ENCODE data around the gene CNR1. TPM values are rescaled to one million over a fixed set of nuclear protein-coding genes. Genes with fewer than 3 reads are reported as not detected.

The CNR1 gene
- polyA plus RNA-seq, 1 donor from 2014 or later: 512 TPM

DNA sequence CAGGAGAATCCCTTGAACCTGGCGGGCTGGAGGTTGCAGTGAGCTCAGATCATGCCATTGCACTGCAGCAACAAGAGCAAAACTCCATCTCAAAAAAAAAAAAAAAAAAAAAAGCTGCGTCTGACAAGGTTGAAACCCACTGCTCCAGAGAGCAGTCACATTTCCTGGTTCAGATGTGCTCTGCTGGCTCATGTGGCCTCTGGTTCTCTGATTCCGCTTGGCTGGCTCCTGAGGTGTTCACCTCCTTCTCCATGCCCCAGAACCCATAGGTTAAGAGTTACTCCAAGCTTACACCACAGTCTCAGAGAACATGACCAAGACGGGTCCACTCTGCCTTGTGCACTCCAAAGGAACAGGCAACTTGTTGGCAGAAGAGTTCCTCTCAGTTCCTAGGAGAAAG, 8.8 kb upstream of the CNR1 start:
- H3K4me2 ChIP-seq (ENCODE audit: low read length): no peak overlapping the region
- no peaks in the 10 kb centered on the region for H3K79me2 ChIP-seq (replicated peaks; ENCODE audit: insufficient read depth, low read length)
- no peak overlapping the region for H3K9ac ChIP-seq (ENCODE audit: low read length)
- no peaks in the 10 kb centered on the region for H3F3A ChIP-seq (ENCODE audit: insufficient read depth, low read length, poor library complexity, severe bottlenecking)
- H3K4me3 ChIP-seq (ENCODE audit: low read length): no peak overlapping the region
- H3K9me3 ChIP-seq (ENCODE audit: low read length): no peaks in the 10 kb centered on the region
- H4K20me1 ChIP-seq (ENCODE audit: insufficient read depth): no peaks in the 10 kb centered on the region
- H3K9me2 ChIP-seq (ENCODE audit: insufficient read depth, low read length): no peaks in the 10 kb centered on the region
- TF ChIP-seq EZH2 (IDR thresholded peaks at IDR 0.05; ENCODE audit: borderline replicate concordance, insufficient read depth, low read length, poor library complexity, severe bottlenecking) (no peak), TAF1 (IDR thresholded peaks at IDR 0.05; ENCODE audit: low read depth) (no peak), RAD21 (conservative IDR thresholded peaks at IDR 0.05) (no peak), SMC3 (conservative IDR thresholded peaks at IDR 0.05; ENCODE audit: poor library complexity) (no peak), EP300 (conservative IDR thresholded peaks at IDR 0.05; ENCODE audit: poor library complexity, severe bottlenecking) (no peak), MXI1 (conservative IDR thresholded peaks at IDR 0.05; ENCODE audit: poor library complexity, severe bottlenecking) (no peak), POLR2AphosphoS5 (IDR thresholded peaks at IDR 0.05) (no peak)
- TF ChIP-seq, protein P1, sequence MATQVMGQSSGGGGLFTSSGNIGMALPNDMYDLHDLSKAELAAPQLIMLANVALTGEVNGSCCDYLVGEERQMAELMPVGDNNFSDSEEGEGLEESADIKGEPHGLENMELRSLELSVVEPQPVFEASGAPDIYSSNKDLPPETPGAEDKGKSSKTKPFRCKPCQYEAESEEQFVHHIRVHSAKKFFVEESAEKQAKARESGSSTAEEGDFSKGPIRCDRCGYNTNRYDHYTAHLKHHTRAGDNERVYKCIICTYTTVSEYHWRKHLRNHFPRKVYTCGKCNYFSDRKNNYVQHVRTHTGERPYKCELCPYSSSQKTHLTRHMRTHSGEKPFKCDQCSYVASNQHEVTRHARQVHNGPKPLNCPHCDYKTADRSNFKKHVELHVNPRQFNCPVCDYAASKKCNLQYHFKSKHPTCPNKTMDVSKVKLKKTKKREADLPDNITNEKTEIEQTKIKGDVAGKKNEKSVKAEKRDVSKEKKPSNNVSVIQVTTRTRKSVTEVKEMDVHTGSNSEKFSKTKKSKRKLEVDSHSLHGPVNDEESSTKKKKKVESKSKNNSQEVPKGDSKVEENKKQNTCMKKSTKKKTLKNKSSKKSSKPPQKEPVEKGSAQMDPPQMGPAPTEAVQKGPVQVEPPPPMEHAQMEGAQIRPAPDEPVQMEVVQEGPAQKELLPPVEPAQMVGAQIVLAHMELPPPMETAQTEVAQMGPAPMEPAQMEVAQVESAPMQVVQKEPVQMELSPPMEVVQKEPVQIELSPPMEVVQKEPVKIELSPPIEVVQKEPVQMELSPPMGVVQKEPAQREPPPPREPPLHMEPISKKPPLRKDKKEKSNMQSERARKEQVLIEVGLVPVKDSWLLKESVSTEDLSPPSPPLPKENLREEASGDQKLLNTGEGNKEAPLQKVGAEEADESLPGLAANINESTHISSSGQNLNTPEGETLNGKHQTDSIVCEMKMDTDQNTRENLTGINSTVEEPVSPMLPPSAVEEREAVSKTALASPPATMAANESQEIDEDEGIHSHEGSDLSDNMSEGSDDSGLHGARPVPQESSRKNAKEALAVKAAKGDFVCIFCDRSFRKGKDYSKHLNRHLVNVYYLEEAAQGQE (IDR thresholded peaks at IDR 0.05; ENCODE audit: borderline replicate concordance): no peak
- TF ChIP-seq, protein P2, sequence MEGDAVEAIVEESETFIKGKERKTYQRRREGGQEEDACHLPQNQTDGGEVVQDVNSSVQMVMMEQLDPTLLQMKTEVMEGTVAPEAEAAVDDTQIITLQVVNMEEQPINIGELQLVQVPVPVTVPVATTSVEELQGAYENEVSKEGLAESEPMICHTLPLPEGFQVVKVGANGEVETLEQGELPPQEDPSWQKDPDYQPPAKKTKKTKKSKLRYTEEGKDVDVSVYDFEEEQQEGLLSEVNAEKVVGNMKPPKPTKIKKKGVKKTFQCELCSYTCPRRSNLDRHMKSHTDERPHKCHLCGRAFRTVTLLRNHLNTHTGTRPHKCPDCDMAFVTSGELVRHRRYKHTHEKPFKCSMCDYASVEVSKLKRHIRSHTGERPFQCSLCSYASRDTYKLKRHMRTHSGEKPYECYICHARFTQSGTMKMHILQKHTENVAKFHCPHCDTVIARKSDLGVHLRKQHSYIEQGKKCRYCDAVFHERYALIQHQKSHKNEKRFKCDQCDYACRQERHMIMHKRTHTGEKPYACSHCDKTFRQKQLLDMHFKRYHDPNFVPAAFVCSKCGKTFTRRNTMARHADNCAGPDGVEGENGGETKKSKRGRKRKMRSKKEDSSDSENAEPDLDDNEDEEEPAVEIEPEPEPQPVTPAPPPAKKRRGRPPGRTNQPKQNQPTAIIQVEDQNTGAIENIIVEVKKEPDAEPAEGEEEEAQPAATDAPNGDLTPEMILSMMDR (IDR thresholded peaks at IDR 0.05; ENCODE audit: poor library complexity, severe bottlenecking): no peak
- no peak overlapping the region for H2AFZ ChIP-seq (ENCODE audit: low read depth, low read length)
- H3K27me3 ChIP-seq (ENCODE audit: insufficient read depth, low read depth, low read length): no peaks in the 10 kb centered on the region
- H3K36me3 ChIP-seq (ENCODE audit: insufficient read depth, low read length): no peaks in the 10 kb centered on the region
- H3K27ac ChIP-seq (ENCODE audit: low read length): no peak overlapping the region

DNA sequence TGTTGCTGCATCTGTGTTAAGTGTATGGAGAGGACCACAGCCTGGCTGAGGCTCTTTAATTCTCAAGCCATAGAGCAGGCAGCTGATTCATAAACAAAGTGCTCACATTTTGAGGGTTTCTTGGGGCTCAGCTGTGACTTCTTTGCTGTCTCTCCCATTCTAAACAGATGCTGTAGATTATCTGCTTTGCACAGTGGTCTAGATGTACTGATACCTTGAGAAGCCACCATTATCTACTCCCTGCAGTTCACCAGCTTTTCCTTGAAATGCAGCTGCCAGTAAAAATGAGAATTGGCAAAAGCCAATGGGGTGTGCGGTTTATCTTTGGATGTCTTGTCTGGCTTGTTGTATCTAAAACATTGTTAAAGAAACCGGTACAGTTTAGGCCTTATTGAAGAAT, 5.2 kb upstream of the CNR1 start:
- H3K79me2 ChIP-seq (replicated peaks; ENCODE audit: insufficient read depth, low read length): no peaks in the 10 kb centered on the region
- H3K27ac ChIP-seq (ENCODE audit: low read length): no peak overlapping the region
- H3K9ac ChIP-seq (ENCODE audit: low read length): no peak overlapping the region
- no peak for TF ChIP-seq POLR2AphosphoS5 (IDR thresholded peaks at IDR 0.05)
- TF ChIP-seq, protein P1 (IDR thresholded peaks at IDR 0.05; ENCODE audit: borderline replicate concordance): no peak
- TF ChIP-seq EZH2 (IDR thresholded peaks at IDR 0.05; ENCODE audit: borderline replicate concordance, insufficient read depth, low read length, poor library complexity, severe bottlenecking): no peak
- no peak for TF ChIP-seq TAF1 (IDR thresholded peaks at IDR 0.05; ENCODE audit: low read depth)
- TF ChIP-seq MXI1 (conservative IDR thresholded peaks at IDR 0.05; ENCODE audit: poor library complexity, severe bottlenecking): no peak
- TF ChIP-seq RAD21 (conservative IDR thresholded peaks at IDR 0.05): no peak
- no peak for TF ChIP-seq SMC3 (conservative IDR thresholded peaks at IDR 0.05; ENCODE audit: poor library complexity)
- TF ChIP-seq EP300 (conservative IDR thresholded peaks at IDR 0.05; ENCODE audit: poor library complexity, severe bottlenecking): no peak
- TF ChIP-seq, protein P2 (IDR thresholded peaks at IDR 0.05; ENCODE audit: poor library complexity, severe bottlenecking): no peak
- H3K36me3 ChIP-seq (ENCODE audit: insufficient read depth, low read length): no peaks in the 10 kb centered on the region
- H3K27me3 ChIP-seq (ENCODE audit: insufficient read depth, low read depth, low read length): peaks cover 14% of the 10 kb centered on the region
- H3K4me2 ChIP-seq (ENCODE audit: low read length): no peak overlapping the region
- no peak overlapping the region for H2AFZ ChIP-seq (ENCODE audit: low read depth, low read length)
- H3F3A ChIP-seq (ENCODE audit: insufficient read depth, low read length, poor library complexity, severe bottlenecking): no peaks in the 10 kb centered on the region
- no peaks in the 10 kb centered on the region for H4K20me1 ChIP-seq (ENCODE audit: insufficient read depth)
- no peak overlapping the region for H3K4me3 ChIP-seq (ENCODE audit: low read length)
- no peaks in the 10 kb centered on the region for H3K9me2 ChIP-seq (ENCODE audit: insufficient read depth, low read length)
- H3K9me3 ChIP-seq (ENCODE audit: low read length): no peaks in the 10 kb centered on the region
